T-helper 2 cell (primary cell): ENCODE measurements around the gene PTPRN2.
"Not testable (repeated sequence)": the region's sequence is repeated elsewhere in the genome, so short reads cannot be mapped to it uniquely, and the experiment has no call there.

Experiments
- DNase-seq, 5 experiments: peaks; one replicate each; pipeline versions ENCODE4 v3.0.0 to v3.0.0-alpha.2; 2012 to 2022

PTPRN2 gene

DNA sequence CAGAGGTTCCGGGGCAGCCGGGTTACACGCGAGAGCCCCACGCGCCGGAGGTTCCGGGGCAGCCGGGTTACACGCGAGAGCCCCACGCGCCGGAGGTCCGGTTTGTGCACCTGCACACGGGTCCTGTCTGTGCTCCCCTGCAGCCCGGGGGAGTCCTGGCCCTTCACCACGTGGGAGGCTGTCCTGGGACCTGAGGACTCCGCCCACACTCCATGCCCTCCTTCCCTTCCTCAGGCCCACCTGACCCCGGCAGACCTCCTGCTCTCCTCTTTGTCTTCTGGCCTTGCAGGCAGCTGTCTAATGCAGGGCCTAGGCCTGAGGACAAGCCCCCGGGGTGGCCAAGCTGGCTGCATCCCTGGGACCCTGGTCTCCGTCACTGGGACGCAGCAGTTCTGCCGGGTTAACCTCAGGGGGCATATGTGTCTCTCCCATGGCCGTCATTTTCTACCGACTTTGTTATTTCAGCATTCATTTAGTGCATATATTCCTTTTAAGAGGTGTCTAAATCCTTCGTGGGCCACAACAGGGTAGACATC, 876.2 kb downstream of the PTPRN2 start:
- no peak for DNase-seq

DNA sequence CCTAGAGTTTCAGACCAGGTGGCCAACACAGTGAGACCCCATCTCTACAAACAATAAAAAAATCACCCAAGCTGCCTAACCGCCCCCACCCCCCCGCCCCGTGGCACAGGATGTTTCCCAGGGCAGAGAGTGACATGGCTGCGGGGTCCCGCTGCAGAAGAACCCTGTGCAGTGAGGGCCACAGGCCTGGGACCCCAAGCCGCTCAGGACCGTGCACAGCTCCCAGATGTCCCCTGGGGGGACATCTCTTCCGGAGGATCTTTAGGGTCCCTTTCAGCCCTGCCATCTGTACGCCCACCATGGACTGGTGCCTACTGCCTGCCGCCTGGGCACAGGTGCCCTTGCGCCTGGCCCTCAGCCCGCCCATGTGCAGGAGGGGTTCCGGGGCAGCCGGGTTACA, 877.2 kb downstream of the PTPRN2 start:
- DNase-seq: no peak

DNA sequence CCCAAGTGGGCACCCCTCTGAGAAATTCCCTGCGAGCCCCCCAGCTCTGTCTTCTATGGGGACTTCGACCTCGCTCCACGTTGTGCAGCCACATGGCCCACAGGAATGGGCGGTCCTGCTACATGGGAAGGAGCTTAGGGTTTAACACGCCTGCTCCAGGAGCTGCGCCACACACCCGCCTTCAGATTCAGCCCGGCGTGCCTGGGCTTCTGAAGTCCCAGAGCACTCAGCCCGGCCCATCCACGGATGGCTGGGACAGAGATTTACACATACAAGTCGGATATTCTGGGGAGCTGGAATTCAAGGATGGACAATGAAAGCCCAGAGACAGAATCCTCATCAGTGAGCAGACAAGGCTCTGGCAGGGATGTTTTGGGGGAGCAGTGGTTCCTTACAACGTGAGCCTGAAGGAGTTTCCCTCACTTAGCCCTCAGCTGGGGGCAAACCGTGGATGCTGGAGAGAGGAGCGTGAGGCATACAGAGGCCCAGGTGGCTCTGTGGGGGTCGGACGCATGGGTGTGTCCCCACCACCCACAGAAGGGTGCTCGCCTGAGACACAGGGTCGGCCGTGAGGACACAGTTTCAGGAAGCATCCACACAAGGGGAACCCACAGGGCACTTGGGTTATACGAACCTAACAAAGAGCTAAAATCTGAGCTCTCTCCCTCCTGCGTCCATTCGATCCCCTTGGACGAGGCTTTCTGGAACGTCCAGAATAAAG, 877.9 kb downstream of the PTPRN2 start:
- DNase-seq: no peak

DNA sequence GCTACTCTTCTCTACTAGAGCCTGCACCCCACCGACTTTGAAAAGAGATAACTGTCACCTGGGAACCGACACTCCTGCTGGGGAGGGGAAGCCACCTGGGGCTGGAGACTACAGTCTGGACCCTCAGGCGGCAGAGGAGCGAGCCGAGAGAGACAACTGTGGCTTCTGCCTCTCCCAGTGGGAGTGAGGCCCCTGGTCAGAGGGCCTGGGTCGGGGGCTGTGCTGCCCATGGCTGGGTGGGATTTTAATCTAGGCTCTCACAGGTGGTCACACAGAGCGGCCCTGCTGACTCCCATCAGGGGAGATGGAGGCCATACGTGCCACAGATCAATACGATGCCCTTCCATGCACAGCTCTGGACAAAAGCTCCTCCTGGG, 878.7 kb downstream of the PTPRN2 start:
- no peak for DNase-seq

DNA sequence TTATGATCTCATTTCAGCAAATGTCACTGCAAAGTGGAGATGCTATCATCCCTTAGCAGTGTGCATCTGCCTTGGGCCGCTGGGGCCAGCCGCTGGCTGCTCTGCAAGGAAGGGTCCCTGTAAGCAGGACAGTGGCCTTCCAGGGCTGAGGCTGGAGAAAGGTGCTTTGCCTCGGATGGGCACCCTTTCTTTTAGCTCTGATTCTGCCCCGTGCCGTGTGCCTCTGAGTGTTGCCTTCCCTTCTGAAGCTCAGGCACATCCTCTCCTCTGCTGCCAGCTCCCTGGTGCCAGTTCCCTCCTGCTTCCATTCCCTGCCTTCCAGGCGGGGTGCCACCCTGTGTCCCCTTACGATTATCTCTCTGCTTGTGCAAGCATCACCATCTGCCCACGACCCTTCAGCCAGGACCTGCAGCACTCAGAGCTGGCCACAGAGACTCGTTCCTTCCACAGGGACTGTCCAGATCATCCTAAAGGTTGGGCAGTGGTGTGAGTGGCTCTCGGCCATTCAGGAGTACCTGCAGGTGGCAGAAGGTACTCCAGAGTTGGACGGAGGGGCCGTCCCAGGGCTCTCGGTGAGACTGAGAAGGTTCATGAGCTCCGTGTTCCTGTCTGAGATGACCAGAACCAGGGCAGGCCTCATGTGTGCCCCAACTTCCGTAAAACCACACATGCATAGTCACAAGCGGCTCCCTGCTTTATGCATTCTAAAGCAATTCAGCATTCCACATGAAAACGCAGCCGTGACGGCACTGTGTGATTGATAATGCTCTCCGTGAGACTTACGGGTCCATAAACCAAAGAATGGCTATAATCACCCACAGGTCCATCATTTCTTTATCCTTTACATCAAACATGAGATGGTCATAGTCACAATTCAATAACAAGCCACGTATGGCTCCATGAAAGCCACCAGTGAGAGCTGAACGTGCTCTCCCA, 879.4 kb downstream of the PTPRN2 start:
- DNase-seq: no peak

DNA sequence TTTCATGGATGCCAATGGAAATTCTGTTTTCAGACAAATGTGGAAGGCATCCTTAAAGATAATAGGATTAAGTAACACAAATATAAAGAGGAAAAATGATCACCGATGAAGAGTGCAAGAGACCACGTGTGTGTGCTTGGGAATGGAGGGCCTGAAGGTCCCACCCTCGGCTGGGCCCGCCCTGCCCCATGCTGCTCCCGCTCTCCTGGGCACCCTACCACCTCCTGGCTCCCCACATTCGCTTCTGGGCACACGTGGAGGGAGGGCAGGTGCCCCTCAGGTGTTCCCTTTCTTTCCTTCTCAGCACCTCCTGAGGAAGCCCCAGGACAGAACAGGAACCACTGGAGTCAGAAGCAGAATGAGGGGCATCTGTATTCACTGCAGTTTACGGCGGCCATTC, 883.3 kb downstream of the PTPRN2 start:
- no peak for DNase-seq

DNA sequence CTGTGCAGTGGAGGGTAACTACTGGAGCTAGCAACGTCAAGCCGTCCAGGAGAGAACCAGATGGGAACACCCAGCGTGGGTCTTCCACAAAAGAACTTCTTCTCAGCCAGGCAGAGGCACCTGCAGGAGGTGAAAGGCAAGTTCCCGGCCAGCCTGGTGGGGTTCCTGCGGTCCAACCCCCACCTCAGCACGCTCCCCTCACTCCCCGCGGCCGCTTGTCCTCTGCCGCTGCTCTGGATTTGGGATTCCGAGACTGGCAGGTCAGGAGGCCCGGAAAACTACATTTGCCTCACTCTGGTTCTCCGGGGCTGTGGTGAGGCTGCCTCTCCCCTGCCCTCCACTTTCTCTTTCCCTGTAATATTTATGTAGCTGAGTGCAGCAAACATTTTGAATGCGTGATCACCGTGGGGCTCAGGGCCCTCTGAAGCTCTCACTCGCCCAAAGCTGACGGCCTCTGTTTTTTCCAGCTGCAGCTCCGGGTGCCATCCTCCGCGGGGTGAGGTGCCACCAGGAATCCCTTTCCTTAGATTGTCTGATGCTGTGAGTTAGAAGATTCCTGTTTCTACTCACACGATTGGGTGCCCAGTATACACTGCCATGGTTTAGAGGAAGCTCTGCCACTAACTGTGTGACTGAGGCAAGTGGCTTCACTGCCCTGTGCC, 884.0 kb downstream of the PTPRN2 start:
- no peak for DNase-seq

DNA sequence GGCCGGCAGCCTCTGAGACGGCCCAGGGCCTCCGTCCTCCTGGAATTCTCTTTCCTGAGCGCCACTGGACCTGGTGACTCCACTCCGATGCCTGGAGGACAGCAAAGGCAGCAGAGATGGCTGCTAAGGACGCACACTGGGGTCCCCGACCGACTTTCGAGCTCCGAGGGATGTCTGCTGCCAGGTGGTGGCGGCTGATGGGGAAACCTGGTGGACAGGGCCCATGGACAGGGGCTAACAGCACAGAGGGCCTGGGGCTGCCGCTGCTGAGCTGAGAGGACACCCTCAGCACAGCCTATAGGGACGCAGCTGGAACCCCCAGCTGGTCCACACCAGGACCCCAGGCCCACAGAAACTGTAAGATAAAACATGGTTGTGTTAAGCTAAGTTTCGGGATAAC, 884.5 kb downstream of the PTPRN2 start:
- DNase-seq: no peak

DNA sequence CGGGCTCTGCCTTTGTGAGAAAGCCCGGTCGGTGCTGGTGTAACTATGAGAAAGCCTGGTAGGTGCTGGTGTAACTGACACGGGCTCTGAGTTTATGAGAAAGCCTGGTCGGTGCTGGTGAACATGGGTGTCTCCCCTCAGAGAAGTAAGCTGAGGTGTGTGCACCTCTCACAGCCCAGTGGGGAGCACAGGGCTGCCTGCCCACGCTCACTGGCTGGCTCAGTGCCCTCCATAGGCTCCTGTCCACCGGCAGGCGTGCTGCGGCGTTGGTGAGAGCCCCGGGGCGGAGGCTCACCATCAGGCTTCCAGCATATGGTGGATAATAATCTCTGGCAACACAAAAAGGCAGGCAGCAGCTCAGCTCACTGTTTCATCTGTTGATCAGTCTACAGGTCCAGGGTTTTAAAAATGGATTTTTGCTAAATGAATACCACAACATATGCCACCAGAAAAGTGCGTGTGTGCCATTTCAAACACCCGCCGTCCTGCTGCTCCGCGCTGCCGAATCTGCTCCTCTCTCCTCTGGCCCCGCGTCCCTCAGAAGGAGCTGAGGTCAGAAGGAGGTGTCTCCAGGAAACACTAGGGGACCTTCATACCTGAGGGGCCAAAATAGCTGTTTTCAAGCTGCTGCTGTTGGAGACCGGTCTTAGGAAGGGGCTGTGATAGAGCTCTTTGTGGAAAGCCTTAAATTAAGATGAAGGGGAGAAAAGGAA, 885.2 kb downstream of the PTPRN2 start:
- no peak for DNase-seq

DNA sequence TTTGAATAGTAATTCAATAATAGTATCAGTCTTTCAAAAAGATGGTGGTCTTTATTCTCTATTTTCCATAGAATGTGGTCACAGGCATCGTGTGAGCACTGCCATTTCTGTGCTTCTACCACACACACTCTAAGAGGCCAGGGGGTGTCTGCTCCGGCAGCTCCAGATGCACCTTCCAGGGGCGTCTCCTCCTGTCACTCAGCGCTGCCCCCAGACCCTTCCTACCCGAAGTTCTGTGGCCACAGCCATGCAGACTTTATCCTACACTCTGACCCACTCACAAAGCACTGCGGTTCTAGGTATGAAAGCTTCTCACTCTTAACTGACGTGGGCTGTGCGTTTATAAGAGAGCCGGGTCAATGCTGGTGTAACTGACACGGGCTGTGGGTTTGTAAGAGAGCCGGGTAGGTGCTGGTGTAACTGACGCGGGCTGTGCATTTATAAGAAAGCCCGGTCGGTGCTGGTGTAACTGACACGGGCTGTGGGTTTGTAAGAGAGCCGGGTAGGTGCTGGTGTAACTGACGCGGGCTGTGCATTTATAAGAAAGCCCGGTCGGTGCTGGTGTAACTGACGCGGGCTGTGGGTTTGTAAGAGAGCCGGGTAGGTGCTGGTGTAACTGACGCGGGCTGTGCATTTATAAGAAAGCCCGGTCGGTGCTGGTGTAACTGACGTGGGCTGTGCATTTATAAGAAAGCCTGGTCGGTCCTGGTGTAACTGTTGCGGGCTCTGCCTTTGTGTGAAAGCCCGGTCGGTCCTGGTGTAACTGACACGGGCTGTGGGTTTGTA, 886.0 kb downstream of the PTPRN2 start:
- not testable (repeated sequence) for DNase-seq

DNA sequence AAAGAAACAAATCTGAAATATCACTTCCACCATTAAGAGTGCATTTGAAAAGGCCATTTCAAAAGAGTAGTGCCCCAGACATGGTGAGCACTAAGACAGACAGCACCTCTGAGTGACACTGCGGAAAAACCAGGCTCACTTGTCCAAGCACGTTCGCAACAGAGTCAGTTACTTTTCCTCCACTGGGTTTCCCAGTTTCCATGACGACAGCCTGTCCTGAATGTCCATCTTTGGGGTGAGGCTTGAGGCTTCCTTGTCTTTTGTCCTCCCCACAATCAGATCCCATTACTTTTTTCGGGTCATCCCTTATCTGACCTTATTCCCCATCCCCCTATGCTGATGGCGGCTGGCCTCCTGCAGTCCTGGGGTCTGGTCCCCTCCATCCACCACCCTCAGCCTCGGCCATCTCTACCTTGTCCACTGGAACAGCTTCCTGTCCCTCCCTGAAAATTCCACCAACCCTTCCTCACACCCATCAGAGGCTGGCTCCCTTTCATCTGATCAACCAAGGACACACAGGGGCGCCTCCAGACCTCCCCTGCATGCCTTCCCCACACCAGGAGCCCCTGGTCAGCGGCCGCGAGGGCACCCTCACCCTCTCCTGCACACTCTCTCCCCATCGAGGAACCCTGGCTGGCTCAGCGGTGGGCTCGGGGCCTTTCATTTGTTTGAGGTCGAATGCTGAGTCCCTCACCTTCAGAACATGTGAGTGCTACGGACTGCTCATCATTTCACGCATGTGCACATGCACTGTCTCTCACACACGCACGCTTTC, 887.2 kb downstream of the PTPRN2 start:
- no peak for DNase-seq

DNA sequence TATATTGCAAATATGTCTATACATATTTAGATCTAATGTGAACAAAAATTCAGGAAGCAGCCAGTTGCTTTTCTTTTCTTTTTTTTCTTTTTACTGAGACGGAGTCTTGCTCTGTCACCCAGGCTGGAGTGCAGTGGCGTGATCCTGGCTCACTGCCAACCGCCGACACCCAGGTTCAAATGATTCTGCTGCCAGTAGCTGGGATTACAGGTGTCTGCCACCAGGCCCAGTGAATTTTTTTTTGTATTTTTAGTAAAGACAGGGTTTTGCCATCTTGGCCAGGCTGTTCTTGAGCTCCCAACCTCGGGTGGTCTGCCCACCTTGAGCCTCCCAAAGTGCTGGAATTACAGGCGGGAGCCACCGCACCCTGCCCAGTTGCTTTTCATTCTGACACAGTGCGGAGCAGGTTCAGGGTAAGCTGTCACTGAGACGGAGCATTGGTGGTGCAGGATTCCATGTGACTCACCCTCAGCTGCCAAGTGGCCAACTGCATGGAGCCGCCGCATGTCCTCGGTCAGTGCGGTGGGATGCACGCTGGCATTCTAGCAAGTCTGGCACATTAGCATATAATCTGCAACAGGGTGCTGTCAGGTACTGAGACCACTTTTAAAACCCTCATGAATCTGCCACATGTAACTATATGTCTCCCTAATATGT, 888.1 kb downstream of the PTPRN2 start:
- DNase-seq: no peak

DNA sequence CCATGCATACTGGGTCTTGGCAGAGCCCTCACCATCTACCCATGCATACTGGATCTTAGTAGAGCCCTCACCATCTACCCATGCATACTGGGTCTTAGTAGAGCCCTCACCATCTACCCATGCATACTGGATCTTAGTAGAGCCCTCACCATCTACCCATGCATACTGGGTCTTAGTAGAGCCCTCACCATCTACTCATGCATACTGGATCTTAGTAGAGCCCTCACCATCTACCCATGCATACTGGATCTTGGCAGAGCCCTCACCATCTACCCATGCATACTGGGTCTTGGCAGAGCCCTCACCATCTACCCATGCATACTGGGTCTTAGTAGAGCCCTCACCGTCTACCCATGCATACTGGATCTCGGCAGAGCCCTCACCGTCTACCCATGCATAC, 890.3 kb downstream of the PTPRN2 start:
- not testable (repeated sequence) for DNase-seq

DNA sequence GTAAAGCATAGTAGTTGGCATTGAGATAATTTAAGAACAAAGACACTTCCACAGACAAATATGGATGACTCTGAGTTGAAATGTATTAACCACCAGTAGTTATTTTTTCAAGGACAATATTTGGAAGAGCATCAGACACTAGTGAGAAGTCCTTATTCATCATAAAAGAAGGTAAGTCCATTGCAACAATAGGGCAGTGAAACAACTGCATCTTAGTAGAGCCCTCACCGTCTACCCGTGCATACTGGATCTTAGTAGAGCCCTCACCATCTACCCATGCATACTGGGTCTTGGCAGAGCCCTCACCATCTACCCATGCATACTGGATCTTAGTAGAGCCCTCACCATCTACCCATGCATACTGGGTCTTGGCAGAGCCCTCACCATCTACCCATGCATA, 892.0 kb downstream of the PTPRN2 start:
- not testable (repeated sequence) for DNase-seq

DNA sequence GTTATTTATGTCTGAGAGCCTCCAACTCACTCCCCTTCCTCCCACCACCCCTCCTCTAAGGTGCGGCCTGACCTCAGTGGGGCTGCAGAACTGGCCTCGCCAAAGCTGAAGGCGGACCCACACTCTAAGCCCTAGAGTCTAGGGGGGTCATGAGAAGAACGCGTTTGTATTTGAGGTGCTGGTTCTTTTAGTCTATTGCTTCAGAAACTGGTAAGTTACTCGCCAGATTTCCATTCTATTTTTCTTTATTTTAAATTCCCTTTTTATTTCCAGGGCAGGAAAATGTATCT, 893.3 kb downstream of the PTPRN2 start:
- DNase-seq: no peak

DNA sequence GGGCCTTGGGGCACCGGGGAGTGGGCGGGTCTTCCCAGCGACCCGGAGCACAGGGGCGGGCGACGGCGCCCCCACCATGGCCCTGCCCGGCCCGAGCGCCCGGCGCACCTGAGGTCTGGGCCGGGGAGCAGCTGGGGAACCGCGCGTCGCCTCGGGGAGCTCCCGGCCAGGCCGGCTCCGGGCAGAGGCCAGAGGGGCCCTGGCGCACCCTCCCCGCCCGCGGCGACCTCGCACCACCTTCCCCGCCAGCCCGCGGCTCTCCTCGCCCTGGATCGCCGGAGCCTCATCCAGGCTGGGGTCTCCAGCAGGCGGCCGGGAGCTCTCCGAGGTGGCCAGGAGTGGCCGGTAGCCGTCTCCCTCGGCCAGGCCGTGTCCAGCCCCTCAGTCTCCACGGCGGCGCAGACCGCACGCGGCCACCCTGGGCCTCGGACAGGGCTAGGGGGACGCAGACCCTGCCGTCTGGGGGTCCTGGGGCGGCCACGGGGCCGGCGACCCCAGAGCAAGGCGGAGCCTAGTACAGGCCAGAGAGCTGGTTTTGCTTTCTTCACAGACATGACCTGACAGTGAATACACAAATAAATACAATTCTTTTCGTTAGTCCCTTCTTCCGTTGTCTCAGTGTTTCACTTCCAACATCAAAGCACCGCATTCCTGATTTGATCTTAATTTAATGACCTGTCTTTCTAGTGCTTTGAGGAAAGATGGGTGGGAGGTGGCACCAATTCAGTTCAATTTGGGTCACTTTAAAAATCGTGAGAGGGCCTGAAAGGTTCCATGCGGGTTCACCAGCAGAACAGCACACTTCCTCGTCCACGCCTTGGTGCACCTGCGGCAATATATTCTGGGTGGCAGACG, 893.9 kb downstream of the PTPRN2 start:
- DNase-seq: no peak

DNA sequence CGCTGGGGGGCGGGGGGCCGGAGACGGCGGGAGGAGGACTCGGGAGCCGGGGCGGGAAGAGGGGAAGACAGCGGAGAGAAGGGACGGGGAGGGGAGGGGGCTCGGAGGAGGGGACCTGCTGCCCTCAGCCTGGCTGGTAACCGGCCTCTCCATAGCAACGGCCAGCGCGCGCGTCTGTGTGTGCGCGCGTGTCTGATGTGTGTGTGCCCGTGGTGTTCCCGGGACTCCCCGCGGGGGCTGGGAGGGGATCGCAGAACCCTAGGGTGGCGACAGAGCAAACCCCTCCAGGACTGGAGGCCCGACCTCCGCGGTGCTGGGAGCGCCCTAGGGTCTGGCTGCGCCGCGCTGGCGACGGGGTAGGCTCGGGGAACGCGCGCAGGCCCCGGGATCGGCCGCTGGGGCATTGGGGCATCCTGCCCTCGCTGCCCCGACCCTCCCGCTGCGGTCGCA, 894.5 kb downstream of the PTPRN2 start:
- DNase-seq: no peak

DNA sequence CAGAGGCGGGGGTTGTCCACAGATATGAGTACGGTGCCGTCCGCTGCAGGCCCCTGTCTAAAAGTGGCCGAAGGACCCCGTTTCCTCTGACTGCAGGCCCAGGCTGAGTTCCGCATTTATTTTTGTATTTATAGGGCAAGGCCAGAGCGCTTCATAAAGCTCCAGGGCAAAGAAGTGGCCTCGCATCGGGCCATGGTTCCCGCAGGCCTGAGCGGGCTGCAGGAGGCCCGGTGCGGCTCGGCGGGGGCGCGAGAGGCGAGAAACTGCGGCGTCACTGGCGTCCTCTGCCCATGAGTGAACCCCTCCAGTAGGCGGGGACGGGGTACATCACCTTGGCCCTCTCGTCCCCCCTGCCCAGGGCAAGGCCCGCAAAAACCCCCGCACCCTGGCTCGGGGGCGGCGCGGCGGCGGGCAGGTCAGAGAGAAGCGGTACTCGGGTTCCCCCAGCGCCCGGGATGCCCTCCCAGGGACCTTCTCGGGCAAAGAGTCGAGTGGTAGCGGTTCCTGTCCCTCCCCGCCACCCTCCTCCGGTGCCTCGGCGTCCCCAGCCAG, 895.1 kb downstream of the PTPRN2 start:
- no peak for DNase-seq
